COR-L47 (cell line): ENCODE results near the gene FBXW2.

Experiments used
- DNase-seq: peaks from one replicate; lab custom pipeline; 2025; lab: John Stamatoyannopoulos, UW

FBXW2 gene

GRCh38 chr9:120714088-120714845 is 78.9 kb downstream of the FBXW2 start, which contains the start of gene MEGF9:
Gene MEGF9 (minus strand): TSS chr9:120714470. CDS start chr9:120714358, 112 bp downstream.
- DNase-seq, result peak; percentile 99

DNA sequence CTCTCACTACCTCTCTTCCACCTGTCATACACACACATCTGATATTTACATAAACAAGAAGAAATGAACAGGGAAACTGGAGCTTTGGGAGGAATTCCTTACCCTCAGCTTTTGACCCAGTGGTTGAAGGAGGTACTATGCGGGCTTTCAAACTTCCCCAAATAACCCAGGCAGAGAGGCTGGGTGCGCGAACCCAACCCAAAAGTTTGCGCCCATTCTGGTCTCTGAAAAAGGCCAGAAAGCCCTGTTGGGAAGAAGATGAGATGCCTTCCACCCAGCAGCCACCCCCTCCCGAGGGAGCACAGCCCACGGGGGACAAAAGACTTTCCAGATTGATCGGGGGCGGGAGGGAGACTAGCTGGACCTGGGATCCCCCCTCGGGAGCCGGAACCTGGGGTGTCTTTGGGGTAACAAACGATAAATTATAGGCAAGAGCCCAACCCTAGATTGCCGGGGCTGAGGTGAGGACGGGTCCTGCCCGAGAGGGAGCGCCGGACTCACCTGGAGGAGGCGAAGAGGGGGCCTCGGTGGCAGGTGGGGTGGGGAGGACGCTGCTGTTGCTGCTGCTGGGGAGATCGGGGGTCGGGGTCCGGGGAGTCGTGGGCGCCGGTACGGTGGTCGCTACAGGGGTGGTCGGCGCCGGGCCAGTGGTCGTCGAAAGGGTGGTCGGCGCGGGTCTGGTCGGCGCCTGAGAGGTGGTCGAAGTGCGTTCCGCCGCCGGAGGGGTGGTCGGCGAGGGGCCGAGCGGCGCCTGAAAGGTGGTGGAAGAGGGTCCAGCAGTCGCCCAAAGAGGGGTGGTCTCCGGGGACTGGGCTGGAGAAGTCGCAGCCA is 79.7 kb downstream of the FBXW2 start:
- DNase-seq, result no peak

DNA sequence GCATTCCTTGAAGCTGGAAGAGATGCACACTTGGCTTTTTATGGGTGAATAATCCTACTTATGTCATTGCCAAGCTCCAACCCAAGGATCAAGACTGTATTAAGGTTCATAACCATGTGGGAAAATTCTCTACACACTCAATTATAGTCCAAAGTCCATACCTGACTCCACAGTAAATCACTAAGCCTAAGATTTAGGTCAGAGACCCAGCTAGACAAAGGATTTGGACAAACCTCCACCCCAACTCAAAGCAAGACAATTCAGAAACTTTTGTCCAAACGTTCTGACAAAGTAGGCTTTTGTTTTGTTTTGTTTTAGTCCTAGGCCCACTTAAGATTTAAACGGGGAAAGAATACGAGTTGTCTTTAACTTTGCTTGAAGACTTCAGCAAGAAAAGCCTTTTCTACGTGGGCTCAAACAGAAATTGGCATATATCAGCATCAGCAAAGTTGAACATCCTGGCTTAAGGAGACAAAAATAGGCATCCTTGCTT is 80.6 kb downstream of the FBXW2 start:
- DNase-seq, result no peak

- no peak for DNase-seq
These were observed 81.2 kb downstream of the FBXW2 start for GRCh38 chr9:120711841-120712538.

- no peak for DNase-seq
These were observed 81.9 kb downstream of the FBXW2 start for GRCh38 chr9:120711354-120711753.

DNA sequence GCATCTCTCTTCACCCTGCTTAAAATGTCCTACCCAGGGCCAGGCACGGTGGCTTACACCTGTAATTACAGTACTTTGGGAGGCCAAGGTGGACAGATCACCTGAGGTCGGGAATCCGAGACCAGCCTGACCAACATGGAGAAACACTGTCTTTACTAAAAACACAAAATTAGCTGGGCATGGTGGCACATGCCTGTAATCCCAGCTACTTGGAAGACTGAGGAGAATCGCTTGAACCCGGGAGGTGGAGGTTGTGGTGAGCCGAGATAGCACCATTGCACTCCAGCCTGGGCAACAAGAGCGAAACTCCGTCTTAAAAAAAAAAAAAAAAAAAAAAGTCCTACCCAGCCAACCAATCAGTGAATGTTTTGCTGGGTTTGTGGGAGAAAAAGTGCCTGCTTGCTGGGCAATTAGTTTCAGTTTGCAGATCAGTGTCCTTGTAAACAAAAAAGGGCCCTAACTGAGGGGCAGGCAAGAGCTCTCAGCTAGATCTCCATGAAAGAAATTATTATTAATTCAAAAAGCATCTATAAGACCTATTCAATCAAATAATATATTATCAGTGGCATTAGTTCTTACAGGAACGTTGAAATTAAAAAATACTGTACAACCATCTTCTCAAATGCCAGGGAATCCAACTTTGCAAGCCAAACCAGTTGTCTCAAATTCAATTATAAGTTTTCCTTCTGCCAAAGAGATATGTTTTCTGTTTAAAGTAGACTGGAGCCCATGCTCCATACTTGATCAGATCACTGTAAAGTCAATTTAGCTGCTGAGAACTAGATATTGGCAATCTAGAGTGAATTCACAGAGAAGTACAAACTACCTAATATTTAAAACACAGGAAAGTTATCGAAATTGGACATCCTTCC is 82.9 kb downstream of the FBXW2 start:
- no peak for DNase-seq

- DNase-seq, result peak; percentile 37
These were observed 84.5 kb downstream of the FBXW2 start for GRCh38 chr9:120708526-120709224.

GRCh38 chr9:120707170-120707569 is 86.0 kb downstream of the FBXW2 start:
- DNase-seq, result no peak
